KMS-11 (cell line): Measurements from ENCODE around the gene RAN.
A peak's percentile ranks its signal among the peaks of the same experiment; 100 is the strongest.

Experiments used
- H2AFZ ChIP-seq: fragments of 200-600 bp; sonication (generic); 2 replicates; pipeline ENCODE4 v1.6.1; 2016; ENCODE audit warnings: antibody characterized with exemption, mixed run types, low read depth
- H3K27ac ChIP-seq: fragments of 200-600 bp; sonication (generic); 2 replicates; pipeline ENCODE4 v1.6.1; 2016; ENCODE audit warnings: mild to moderate bottlenecking, mixed run types
- H3K27me3 ChIP-seq: fragments of 200-600 bp; sonication (generic); 2 replicates; pipeline ENCODE4 v1.6.1; 2017; ENCODE audit warnings: mild to moderate bottlenecking, low read depth, mixed run types, moderate library complexity; ENCODE audit not compliant: insufficient read depth
- H3K36me3 ChIP-seq: fragments of 200-600 bp; sonication (generic); 2 replicates; pipeline ENCODE4 v1.6.1; 2017; ENCODE audit warnings: mild to moderate bottlenecking, mixed run types; ENCODE audit not compliant: insufficient read depth
- H3K4me1 ChIP-seq: fragments of 200-600 bp; sonication (generic); 2 replicates; pipeline ENCODE4 v1.6.1; 2016; ENCODE audit warnings: mild to moderate bottlenecking, low read depth, mixed run types; ENCODE audit not compliant: poor library complexity, severe bottlenecking
- H3K4me2 ChIP-seq: fragments of 200-600 bp; sonication (generic); 2 replicates; pipeline ENCODE4 v1.7.0; 2016; ENCODE audit warnings: mild to moderate bottlenecking, mixed run types
- H3K4me3 ChIP-seq: fragments of 200-600 bp; sonication (generic); IDR thresholded peaks from 2 replicates; pipeline ENCODE4 v1.6.1; 2017; ENCODE audit warnings: low read depth, low read length, mixed read lengths; ENCODE audit not compliant: insufficient read depth
- H3K79me2 ChIP-seq: fragments of 200-600 bp; sonication (generic); 2 replicates; pipeline ENCODE4 v1.6.1; 2016; ENCODE audit warnings: low read depth, mixed run types; ENCODE audit not compliant: insufficient read depth
- H3K9ac ChIP-seq: fragments of 200-600 bp; sonication (generic); 2 replicates; pipeline ENCODE4 v1.6.1; 2016; ENCODE audit warnings: mild to moderate bottlenecking, mixed run types
- H4K20me1 ChIP-seq: fragments of 200-600 bp; sonication (generic); 2 replicates; pipeline ENCODE4 v1.6.1; 2016; ENCODE audit warnings: mild to moderate bottlenecking, mixed run types; ENCODE audit not compliant: insufficient read depth
- CTCF ChIP-seq: fragments of 200-600 bp; sonication (generic); conservative IDR thresholded peaks from 2 replicates; pipeline ENCODE4 v1.6.1; 2017; ENCODE audit warnings: low read depth, mild to moderate bottlenecking, antibody characterized with exemption, low read length, moderate library complexity, mixed read lengths

Gene RAN

GRCh38 chr12:130838284-130838950 is 33.4 kb upstream of the RAN start:
- Histone ChIP-seq H3K4me2 (peak overlapping the region; percentile 54), H4K20me1 (no peaks in the 10 kb centered on the region), H3K27me3 (no peaks in the 10 kb centered on the region), H3K4me3 (no peak overlapping the region), H3K36me3 (no peaks in the 10 kb centered on the region), H2AFZ (peak overlapping the region; percentile 54; the same call in 1 of the 2 replicates), H3K27ac (peak overlapping the region; percentile 35), H3K4me1 (peaks cover 10% of the 10 kb centered on the region), H3K9ac (peak overlapping the region; percentile 56; the same call in 1 of the 2 replicates), H3K79me2 (peaks cover 16% of the 10 kb centered on the region; the same call in 1 of the 2 replicates)
- no peak for TF ChIP-seq CTCF

DNA sequence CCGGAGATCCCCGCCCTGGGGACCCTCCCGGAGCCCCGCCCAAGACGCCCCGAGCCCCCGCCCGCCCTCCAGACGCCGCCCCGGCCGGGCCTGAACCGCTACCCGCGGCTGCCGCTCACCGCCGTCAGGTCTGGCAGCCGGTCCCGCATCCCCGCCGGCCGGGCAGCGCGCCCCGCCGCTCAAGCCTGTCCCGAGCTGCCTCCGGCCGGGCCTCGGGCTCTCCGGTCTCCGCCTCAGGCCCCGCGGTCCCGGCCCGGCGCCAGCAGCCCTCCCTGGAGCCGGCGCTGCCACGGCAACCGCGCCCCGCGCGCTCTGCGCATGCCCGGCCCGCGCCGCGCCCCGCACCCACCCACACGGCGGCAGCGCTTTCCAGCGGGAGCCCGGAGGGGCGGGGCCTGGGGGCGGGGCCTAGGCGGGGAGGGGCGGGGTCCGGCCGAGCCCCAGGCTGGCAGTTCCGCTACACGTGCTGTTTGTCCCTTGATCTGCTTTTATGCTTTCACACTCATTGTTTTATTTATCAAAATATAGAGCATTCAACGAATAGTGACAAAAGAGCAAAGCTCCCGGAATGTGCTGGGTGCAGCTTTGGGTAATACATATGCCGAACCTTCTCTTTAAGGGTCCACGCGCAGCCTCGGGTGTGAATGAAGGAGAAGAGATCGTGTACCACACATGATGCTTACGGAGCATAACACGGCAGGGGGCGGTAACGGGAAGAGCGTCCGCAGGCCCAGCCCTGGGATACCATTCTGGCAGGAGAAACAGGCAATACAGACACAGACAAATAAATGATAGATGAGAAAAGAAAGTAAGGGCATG is 32.7 kb upstream of the RAN start, which contains the start of gene STX2:
Gene STX2, minus strand, starts transcription at position 300 of the 819 bp plus-strand sequence. Its CDS starts 151 bp downstream, at position 149.
- peak within 1 kb of the TSS; percentile 35 for H3K27ac ChIP-seq
- TF ChIP-seq CTCF: 0 out of 2 replicates have a peak, but pooled peaks have one; percentile 18

DNA sequence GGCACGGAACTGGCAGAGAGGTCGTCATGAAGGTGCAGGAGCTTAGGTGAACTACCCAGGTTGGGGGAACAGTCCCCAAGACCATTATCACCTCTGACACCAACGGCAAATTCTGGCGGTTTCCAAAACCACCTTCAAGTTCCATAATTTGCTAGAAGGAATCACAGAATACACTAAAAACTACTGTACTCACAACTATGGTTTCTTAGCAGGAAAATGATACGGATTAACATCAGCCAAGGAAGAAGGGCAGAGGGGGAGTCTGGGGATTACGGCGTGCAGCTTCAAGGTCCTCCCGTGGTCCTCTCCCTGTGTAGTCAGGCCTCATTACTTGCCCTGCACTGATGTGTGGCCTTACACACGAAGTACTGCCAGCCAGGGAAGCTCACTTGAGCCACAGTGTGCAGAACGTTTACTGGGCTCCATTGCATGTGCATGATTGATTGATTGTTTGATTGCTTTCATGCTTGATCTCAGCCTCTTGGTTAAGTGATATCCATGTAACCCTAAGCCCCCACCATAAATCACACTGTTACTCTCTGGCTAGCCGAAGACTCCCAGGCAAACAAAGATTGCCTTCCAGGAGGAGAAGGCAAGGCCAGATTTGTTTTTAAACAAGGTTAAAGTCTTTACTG is 32.0 kb upstream of the RAN start:
- no peaks in the 10 kb centered on the region for H3K36me3 ChIP-seq
- no peak overlapping the region for H3K9ac ChIP-seq
- no peaks in the 10 kb centered on the region for H3K27me3 ChIP-seq
- H3K4me2 ChIP-seq: peak overlapping the region; percentile 66; the same call in 1 of the 2 replicates
- peak overlapping the region; percentile 82 for H2AFZ ChIP-seq
- no peaks in the 10 kb centered on the region for H4K20me1 ChIP-seq
- H3K27ac ChIP-seq: peak overlapping the region; percentile 32; the same call in 1 of the 2 replicates
- H3K4me3 ChIP-seq: no peak overlapping the region
- TF ChIP-seq CTCF: 0 out of 2 replicates have a peak, but pooled peaks have one; percentile 4
- peaks cover 10% of the 10 kb centered on the region for H3K4me1 ChIP-seq
- peaks cover 16% of the 10 kb centered on the region; the same call in 1 of the 2 replicates for H3K79me2 ChIP-seq

More for the DNA sequence above, 32.7 kb upstream of the RAN start, which contains the start of gene STX2:
- Histone ChIP-seq H3K4me1 (peaks cover 10% of the 10 kb centered on the region), H3K79me2 (peaks cover 16% of the 10 kb centered on the region; the same call in 1 of the 2 replicates), H3K36me3 (no peaks in the 10 kb centered on the region), H3K27me3 (no peaks in the 10 kb centered on the region), H3K4me3 (no peak within 1 kb of the TSS), H2AFZ (peak within 1 kb of the TSS; percentile 82), H3K9ac (peak within 1 kb of the TSS; percentile 56; the same call in 1 of the 2 replicates), H4K20me1 (no peaks in the 10 kb centered on the region), H3K4me2 (peak within 1 kb of the TSS; percentile 66)

DNA sequence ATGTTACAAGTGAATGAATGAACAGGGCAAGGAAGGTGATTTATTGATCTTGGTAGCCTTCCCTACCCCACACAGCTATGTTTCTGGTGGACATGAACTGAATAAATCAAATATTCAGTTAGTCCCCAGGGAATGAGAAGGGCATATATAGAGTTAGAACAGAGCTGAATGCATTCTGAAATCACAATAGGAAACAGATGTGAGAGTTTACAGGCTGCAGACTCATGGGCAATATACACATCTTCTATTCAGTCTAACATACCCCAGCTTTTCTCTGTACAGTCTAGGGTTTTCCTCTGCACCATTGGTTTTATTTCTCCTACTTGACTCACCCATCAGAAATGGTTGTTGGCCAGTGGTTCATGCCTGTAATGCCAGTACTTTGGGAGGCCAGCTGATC is 25.5 kb upstream of the RAN start:
- Histone ChIP-seq H3K9ac (no peak overlapping the region), H3K4me3 (no peak overlapping the region), H2AFZ (no peak overlapping the region), H3K4me2 (no peak overlapping the region), H3K4me1 (no peaks in the 10 kb centered on the region), H3K36me3 (no peaks in the 10 kb centered on the region), H3K27ac (no peak overlapping the region), H3K27me3 (no peaks in the 10 kb centered on the region), H4K20me1 (no peaks in the 10 kb centered on the region), H3K79me2 (no peaks in the 10 kb centered on the region)
- no peak for TF ChIP-seq CTCF
